ENCODE measurements around the gene FILIP1.

The FILIP1 gene

GRCh38 chr6:75379536-75379935 is 114.1 kb downstream of the FILIP1 start:
- H3K4me3 ChIP-seq (ENCODE audit: low read depth, low read length): no peak overlapping the region
- DNase-seq (ENCODE audit: low read depth): no peak
- TF ChIP-seq CTCF (IDR thresholded peaks at IDR 0.05; ENCODE audit: low read depth, low read length): no peak
- no peak for TF ChIP-seq POLR2A (IDR thresholded peaks at IDR 0.05; ENCODE audit: extremely low read depth, insufficient read length)
- no peak for TF ChIP-seq MYC (IDR thresholded peaks at IDR 0.05; ENCODE audit: low read depth, low read length)
- TF ChIP-seq MAX (IDR thresholded peaks at IDR 0.05; ENCODE audit: low read depth, low read length): no peak

- no peak overlapping the region for H3K4me3 ChIP-seq (ENCODE audit: low read depth, low read length)
- no peak for TF ChIP-seq CTCF (IDR thresholded peaks at IDR 0.05; ENCODE audit: low read depth, low read length)
- no peak for TF ChIP-seq MYC (IDR thresholded peaks at IDR 0.05; ENCODE audit: low read depth, low read length)
- no peak for TF ChIP-seq POLR2A (IDR thresholded peaks at IDR 0.05; ENCODE audit: extremely low read depth, insufficient read length)
- no peak for TF ChIP-seq MAX (IDR thresholded peaks at IDR 0.05; ENCODE audit: low read depth, low read length)
- no peak for DNase-seq (ENCODE audit: low read depth)
Observed at GRCh38 chr6:75378101-75378500, 115.5 kb downstream of the FILIP1 start.

GRCh38 chr6:75377386-75377785 is 116.2 kb downstream of the FILIP1 start:
- no peak for DNase-seq (ENCODE audit: low read depth)
- H3K4me3 ChIP-seq (ENCODE audit: low read depth, low read length): no peak overlapping the region

GRCh38 chr6:75376347-75377024 is 117.1 kb downstream of the FILIP1 start:
- DNase-seq (ENCODE audit: low read depth): no peak
- H3K4me3 ChIP-seq (ENCODE audit: low read depth, low read length): no peak overlapping the region
- TF ChIP-seq MAX (IDR thresholded peaks at IDR 0.05; ENCODE audit: low read depth, low read length): no peak
- TF ChIP-seq CTCF (IDR thresholded peaks at IDR 0.05; ENCODE audit: low read depth, low read length): no peak

More at GRCh38 chr6:75377386-75377785, 116.2 kb downstream of the FILIP1 start:
- TF ChIP-seq MAX (IDR thresholded peaks at IDR 0.05; ENCODE audit: low read depth, low read length) (no peak), CTCF (IDR thresholded peaks at IDR 0.05; ENCODE audit: low read depth, low read length) (no peak), POLR2A (IDR thresholded peaks at IDR 0.05; ENCODE audit: extremely low read depth, insufficient read length) (no peak), MYC (IDR thresholded peaks at IDR 0.05; ENCODE audit: low read depth, low read length) (no peak)

GRCh38 chr6:75374961-75375400 is 118.6 kb downstream of the FILIP1 start:
- DNase-seq (ENCODE audit: low read depth): no peak
- TF ChIP-seq MAX (IDR thresholded peaks at IDR 0.05; ENCODE audit: low read depth, low read length) (no peak), MYC (IDR thresholded peaks at IDR 0.05; ENCODE audit: low read depth, low read length) (no peak), POLR2A (IDR thresholded peaks at IDR 0.05; ENCODE audit: extremely low read depth, insufficient read length) (no peak), CTCF (IDR thresholded peaks at IDR 0.05; ENCODE audit: low read depth, low read length) (no peak)
- H3K4me3 ChIP-seq (ENCODE audit: low read depth, low read length): no peak overlapping the region
